A673 (cell line): ENCODE data around the gene NPR2. TPM values are rescaled to one million over a fixed set of nuclear protein-coding genes. Genes with fewer than 3 reads are reported as not detected.

ENCODE experiments used
- BruUV-seq: library from RNA; stranded (reverse); fragments of 400-500 nt; replicated peaks from 2 replicates; lab custom pipeline; 2021; lab: Mats Ljungman, UMichigan
- CTCF ChIA-PET: fragments of 300-600 bp; sonication (Branson Sonifier 250); formaldehyde crosslinking; loops from one replicate; lab custom pipeline; 2022; ENCODE audit warnings: antibody characterized with exemption; lab: Charles Lee
- POLR2A ChIA-PET: fragments of 300-600 bp; sonication (Branson Sonifier 250); formaldehyde crosslinking; loops from one replicate; lab custom pipeline; 2022; ENCODE audit warnings: antibody characterized with exemption; ENCODE audit not compliant: low non-redundant PET; lab: Charles Lee
- DNase-seq: peaks from one replicate; pipeline ENCODE4 v3.0.0-alpha.2; 2015; ENCODE audit warnings: low spot score
- H3K27ac ChIP-seq: fragments of 200-600 bp; sonication (generic); 2 replicates; pipeline ENCODE4 v1.5.1; 2016; ENCODE audit warnings: mixed run types, low read depth, mild to moderate bottlenecking, mixed read lengths, antibody characterized with exemption, low read length; ENCODE audit not compliant: poor library complexity, severe bottlenecking
- H3K27me3 ChIP-seq: fragments of 200-600 bp; sonication (generic); replicated peaks from 2 replicates; pipeline ENCODE4 v1.6.1; 2017; ENCODE audit warnings: mixed run types, low read depth, mild to moderate bottlenecking, mixed read lengths, antibody characterized with exemption, low read length; ENCODE audit not compliant: insufficient read depth, poor library complexity
- H3K36me3 ChIP-seq: fragments of 200-600 bp; sonication (generic); 2 replicates; pipeline ENCODE4 v1.6.1; 2016; ENCODE audit warnings: mixed run types, mild to moderate bottlenecking, mixed read lengths, antibody characterized with exemption, low read length; ENCODE audit not compliant: insufficient read depth, poor library complexity, severe bottlenecking
- H3K4me1 ChIP-seq: fragments of 200-600 bp; sonication (generic); 2 replicates; pipeline ENCODE4 v1.6.1; 2017; ENCODE audit warnings: mixed run types, mild to moderate bottlenecking, mixed read lengths, antibody characterized with exemption, low read length; ENCODE audit not compliant: insufficient read depth, poor library complexity, severe bottlenecking
- H3K4me3 ChIP-seq: fragments of 200-600 bp; sonication (generic); 2 replicates; pipeline ENCODE4 v1.5.1; 2016; ENCODE audit warnings: low read depth, mixed run types, mild to moderate bottlenecking, mixed read lengths, low read length; ENCODE audit not compliant: poor library complexity, severe bottlenecking
- H3K9me3 ChIP-seq: fragments of 200-600 bp; sonication (generic); 2 replicates; pipeline ENCODE4 v1.6.1; 2016; ENCODE audit warnings: mixed run types, low read depth, mild to moderate bottlenecking, mixed read lengths, antibody characterized with exemption, low read length; ENCODE audit not compliant: poor library complexity, severe bottlenecking
- EZH2 ChIP-seq: fragments of 200-600 bp; sonication (generic); IDR thresholded peaks from 2 replicates; pipeline ENCODE4 v1.6.1; 2017; ENCODE audit warnings: borderline replicate concordance, low read depth, mild to moderate bottlenecking, mixed read lengths, antibody characterized with exemption, low read length; ENCODE audit not compliant: poor library complexity, severe bottlenecking
- intact Hi-C: fragments of 100-400 bp; cut with micrococcal nuclease; formaldehyde crosslinking; loops from one replicate; pipeline ENCODE4 v1.10.0; 2022; ENCODE audit not compliant: unreplicated experiment
- total RNA-seq: library from RNA; stranded (reverse); gene quantifications from 2 replicates; pipeline ENCODE4 v1.2.3, GENCODE V29; 2021
- TF ChIP-seq, protein P1 (sequence below): fragments of 300-800, 200-600 bp; sonication (generic); conservative IDR thresholded peaks from 2 replicates; pipeline ENCODE4 v1.5.1; 2017; ENCODE audit warnings: low read depth, mild to moderate bottlenecking, antibody characterized with exemption, low read length, moderate library complexity, mixed read lengths

Gene NPR2
- total RNA-seq, 1 experiment from 2014 or later = 9.1 TPM

DNA sequence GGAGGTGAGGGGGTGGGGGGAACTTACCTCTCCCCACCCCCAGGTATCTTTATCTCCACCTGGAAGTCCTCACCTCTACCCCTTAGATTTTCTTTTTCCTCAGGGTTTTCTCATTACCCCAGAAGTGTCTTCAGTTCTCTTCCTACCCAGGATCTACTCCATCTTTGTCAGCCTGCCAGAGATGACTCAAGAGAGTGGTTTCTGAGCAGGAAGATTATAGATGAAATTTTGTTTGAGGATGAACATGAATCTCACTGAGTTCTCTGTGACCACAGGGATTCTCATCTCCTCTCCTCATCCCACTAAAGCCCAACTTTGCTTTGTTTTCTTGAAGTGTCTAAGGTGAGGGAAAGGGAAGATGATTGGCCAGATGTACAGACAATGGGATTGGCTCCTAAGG is 28.7 kb downstream of the NPR2 start:
- TF ChIP-seq, protein P1, sequence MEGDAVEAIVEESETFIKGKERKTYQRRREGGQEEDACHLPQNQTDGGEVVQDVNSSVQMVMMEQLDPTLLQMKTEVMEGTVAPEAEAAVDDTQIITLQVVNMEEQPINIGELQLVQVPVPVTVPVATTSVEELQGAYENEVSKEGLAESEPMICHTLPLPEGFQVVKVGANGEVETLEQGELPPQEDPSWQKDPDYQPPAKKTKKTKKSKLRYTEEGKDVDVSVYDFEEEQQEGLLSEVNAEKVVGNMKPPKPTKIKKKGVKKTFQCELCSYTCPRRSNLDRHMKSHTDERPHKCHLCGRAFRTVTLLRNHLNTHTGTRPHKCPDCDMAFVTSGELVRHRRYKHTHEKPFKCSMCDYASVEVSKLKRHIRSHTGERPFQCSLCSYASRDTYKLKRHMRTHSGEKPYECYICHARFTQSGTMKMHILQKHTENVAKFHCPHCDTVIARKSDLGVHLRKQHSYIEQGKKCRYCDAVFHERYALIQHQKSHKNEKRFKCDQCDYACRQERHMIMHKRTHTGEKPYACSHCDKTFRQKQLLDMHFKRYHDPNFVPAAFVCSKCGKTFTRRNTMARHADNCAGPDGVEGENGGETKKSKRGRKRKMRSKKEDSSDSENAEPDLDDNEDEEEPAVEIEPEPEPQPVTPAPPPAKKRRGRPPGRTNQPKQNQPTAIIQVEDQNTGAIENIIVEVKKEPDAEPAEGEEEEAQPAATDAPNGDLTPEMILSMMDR = no peak
- no peak for TF ChIP-seq EZH2
- Histone ChIP-seq H3K4me3 (no peak overlapping the region), H3K36me3 (no peaks in the 10 kb centered on the region), H3K27me3 (no peaks in the 10 kb centered on the region), H3K4me1 (no peaks in the 10 kb centered on the region), H3K9me3 (no peaks in the 10 kb centered on the region), H3K27ac (no peak overlapping the region)
- no peak for DNase-seq
- CTCF ChIA-PET = no interaction called here
- no TSS peak for BruUV-seq
- POLR2A ChIA-PET = no interaction called here
- intact Hi-C loops = no loop called here

DNA sequence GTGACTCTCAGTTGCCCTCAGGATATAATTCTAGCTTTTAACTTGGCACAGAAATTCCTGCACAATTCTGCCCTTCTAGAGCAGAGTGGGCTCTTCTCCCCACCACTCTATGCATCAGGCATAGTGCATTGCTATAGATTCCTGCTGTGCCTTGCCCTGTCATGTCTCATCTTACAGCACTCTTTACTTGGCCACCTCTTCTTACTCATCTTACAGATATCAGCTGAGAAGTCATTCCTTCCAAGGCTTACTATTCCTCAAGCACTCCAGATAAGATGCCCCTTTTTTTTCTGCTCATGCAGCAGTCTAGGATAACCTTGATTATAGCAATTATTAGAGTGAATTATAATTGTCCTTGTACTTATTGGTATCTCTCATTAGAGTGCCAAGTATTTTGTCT is 31.5 kb downstream of the NPR2 start:
- POLR2A ChIA-PET = no interaction called here
- no peaks in the 10 kb centered on the region for H3K4me1 ChIP-seq
- no peaks in the 10 kb centered on the region for H3K9me3 ChIP-seq
- no peaks in the 10 kb centered on the region for H3K27me3 ChIP-seq
- no peak overlapping the region for H3K4me3 ChIP-seq
- CTCF ChIA-PET = no interaction called here
- H3K36me3 ChIP-seq = no peaks in the 10 kb centered on the region
- no peak overlapping the region for H3K27ac ChIP-seq
- TF ChIP-seq, protein P1 = no peak
- TF ChIP-seq EZH2 = no peak
- intact Hi-C loops = no loop called here
- no TSS peak for BruUV-seq
- no peak for DNase-seq

DNA sequence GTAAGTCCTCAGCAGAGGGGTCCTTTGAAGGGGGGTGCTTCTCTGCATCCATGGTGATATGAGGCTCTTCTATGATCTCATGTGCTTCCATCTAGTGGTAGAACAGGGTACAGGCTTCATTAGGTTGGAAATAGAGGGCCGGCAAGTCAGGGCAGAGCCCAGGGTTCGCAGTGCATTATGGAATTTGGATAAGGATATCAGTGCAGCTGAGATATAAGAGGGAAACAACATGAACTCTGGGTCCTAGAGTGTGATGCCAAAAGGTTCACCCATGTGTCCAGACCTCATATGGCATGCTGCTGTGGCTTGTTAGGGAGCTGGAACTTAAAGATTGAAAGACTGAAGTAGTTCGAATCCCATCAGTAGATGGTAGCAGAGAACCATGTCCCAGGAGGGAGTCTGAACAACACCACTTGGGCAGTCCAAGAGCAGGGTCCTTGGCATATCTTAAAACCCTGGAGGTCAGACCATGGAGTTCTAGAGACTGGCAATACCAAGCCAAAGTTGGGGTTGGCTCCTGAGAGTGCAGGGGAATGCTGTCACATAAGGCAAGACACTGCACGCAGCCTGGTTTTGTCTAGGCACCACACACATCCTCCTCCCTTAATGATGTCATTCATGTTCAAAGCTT is 34.8 kb downstream of the NPR2 start:
- Histone ChIP-seq H3K9me3 (no peaks in the 10 kb centered on the region), H3K36me3 (no peaks in the 10 kb centered on the region), H3K27ac (no peak overlapping the region), H3K4me1 (peaks cover 9% of the 10 kb centered on the region), H3K4me3 (no peak overlapping the region), H3K27me3 (no peaks in the 10 kb centered on the region)
- CTCF ChIA-PET = interaction anchor here (0.5 to 1.6 kb wide), 5 partner anchors 36 to 180 kb away, joined by 3 to 18 read pairs (median 5); no protein-coding TSS in a partner anchor
- POLR2A ChIA-PET = no interaction called here
- no peak for TF ChIP-seq EZH2
- TF ChIP-seq, protein P1 = peak; percentile 89
- peak; percentile 79 for DNase-seq
- BruUV-seq = no TSS peak
- intact Hi-C loops = loop anchor here (1.0 to 5.0 kb wide), 2 partner anchors 36 to 56 kb away; no protein-coding TSS in a partner anchor
